NCI-H524 treated with DMSO at 0.1 percent for 48 hours (cell line): ENCODE measurements around the gene SH3PXD2A.

Experiments used
- DNase-seq: peaks from one replicate; lab custom pipeline; 2025; lab: John Stamatoyannopoulos, UW

The SH3PXD2A gene

GRCh38 chr10:103722632-103723031 is 132.7 kb downstream of the SH3PXD2A start:
- no peak for DNase-seq

GRCh38 chr10:103720964-103721335 is 134.4 kb downstream of the SH3PXD2A start:
- DNase-seq: no peak

- DNase-seq: no peak
Measured at GRCh38 chr10:103720328-103720963, 134.9 kb downstream of the SH3PXD2A start.

GRCh38 chr10:103719036-103719435 is 136.3 kb downstream of the SH3PXD2A start:
- no peak for DNase-seq

- DNase-seq: no peak
Measured at GRCh38 chr10:103718247-103718620, 137.1 kb downstream of the SH3PXD2A start.

- DNase-seq: no peak
Measured at GRCh38 chr10:103717341-103718246, 137.8 kb downstream of the SH3PXD2A start.

- no peak for DNase-seq
Measured at GRCh38 chr10:103716206-103717160, 138.9 kb downstream of the SH3PXD2A start.

GRCh38 chr10:103715430-103715829 is 139.9 kb downstream of the SH3PXD2A start:
- DNase-seq: no peak

- no peak for DNase-seq
Measured at GRCh38 chr10:103714232-103714891, 141.0 kb downstream of the SH3PXD2A start.

GRCh38 chr10:103713676-103714075 is 141.7 kb downstream of the SH3PXD2A start:
- no peak for DNase-seq

- no peak for DNase-seq
Measured at GRCh38 chr10:103712898-103713498, 142.4 kb downstream of the SH3PXD2A start.

- no peak for DNase-seq
Measured at GRCh38 chr10:103712146-103712545, 143.2 kb downstream of the SH3PXD2A start.

- no peak for DNase-seq
Measured at GRCh38 chr10:103711351-103711994, 143.9 kb downstream of the SH3PXD2A start.

- DNase-seq: no peak
Measured at GRCh38 chr10:103710490-103710889, 144.9 kb downstream of the SH3PXD2A start.

- DNase-seq: no peak
Measured at GRCh38 chr10:103709341-103709920, 145.9 kb downstream of the SH3PXD2A start.

- DNase-seq: no peak
Measured at GRCh38 chr10:103708627-103709288, 146.6 kb downstream of the SH3PXD2A start.

GRCh38 chr10:103707956-103708626 is 147.3 kb downstream of the SH3PXD2A start:
- DNase-seq: no peak

GRCh38 chr10:103706762-103707161 is 148.6 kb downstream of the SH3PXD2A start:
- no peak for DNase-seq

- DNase-seq: no peak
Measured at GRCh38 chr10:103706047-103706446, 149.3 kb downstream of the SH3PXD2A start.
